ENCODE data around the gene DLX1.
"Not testable (repeated sequence)": the region's sequence is repeated elsewhere in the genome, so short reads cannot be mapped to it uniquely, and the experiment has no call there.

DLX1 gene

DNA sequence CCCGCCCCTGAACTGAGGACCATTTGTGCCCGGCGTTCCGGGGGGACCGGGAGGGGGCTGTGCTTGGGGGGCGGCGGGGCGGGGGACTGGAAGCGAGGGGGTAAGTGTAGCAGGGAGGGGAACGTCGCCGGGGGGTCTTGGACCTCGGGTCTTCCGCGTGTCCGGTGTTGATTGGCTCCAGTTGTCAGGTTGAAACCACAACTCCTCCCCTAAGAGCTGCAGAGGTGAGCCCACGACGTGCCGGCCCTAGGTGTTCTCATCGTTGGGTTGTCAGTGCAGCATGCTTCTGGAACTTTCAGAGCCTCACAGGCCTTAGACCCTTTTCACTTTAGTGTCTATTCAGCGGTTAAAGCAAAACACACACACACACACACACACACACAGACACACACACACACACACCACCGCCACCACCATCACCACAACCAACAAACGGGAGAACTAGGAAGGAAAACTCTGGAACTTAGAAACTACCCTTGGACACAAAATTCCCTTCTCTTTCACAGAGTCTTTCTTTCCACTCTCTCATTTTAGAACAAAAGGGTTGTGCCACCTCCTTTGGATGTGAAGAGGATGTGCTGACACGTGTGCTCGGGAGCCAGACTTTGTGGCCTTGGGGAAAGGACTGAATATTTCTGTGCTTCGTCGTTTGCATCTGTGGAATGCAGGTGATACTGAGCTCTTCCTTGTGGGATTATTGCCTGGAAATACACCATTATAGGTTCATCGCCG is 24.1 kb downstream of the DLX1 start:
- no peak for DNase-seq (ENCODE audit: low read depth in 2 of 2, low spot score in 1 of 2)

DNA sequence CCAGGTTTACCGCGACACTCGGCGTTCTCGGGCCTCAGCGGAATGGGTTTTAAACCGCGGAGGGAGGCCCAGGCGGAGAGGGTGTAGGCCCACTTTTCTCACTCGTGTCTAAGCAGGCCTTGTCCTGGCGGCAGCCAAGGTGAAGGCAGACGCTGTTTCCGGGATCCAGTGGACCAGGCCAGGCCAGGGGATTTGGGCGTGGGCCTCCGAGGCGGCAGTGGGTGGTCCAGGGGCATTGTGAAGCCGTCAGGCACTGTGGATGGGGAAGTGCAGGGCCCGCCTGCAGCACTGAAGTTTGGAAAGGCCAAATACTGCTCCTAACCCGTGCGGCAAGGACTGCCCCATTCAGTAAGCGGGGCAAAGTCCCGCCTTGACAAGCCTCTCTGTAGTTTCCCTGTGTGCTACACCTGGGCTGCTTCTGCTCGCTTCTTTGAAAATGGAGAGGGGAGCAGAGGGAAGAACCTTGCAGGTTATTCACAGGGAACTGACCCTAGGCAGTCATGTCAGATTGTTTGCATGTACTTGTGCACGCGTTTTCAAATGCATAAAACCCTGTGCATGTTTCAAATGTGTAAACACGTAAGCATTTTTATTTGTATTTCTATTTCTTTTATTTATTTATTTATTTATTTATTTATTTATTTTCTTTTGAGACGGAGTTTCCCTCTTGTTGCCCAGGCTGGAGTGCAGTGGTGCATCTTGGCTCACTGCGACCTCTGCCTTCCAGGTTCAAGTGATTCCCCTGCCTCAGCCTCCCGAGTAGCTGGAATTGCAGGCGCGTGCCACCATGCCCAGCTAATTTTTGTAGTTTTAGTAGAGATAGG is 24.9 kb downstream of the DLX1 start:
- DNase-seq (ENCODE audit: low read depth in 2 of 2, low spot score in 1 of 2): no peak

DNA sequence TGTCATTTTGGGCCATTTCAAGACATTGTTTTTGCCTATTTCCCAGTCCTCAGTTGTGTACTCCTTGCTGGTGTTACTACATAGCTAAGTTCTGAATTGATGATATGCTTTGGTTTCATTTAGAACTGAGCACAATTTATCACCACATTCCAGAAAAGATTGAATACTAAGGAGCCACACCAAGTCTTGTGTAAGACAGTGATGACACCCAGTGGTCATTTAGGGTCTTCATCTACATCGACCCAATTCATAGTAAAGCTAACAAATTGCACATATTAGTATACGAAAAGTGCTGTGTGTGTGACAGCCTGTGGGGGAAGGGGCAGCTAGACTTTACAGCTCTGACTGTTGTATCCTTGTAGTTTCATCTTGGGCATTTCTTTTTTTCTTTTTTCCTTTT is 28.3 kb downstream of the DLX1 start:
- no peak for DNase-seq (ENCODE audit: low read depth in 2 of 2, low spot score in 1 of 2)

DNA sequence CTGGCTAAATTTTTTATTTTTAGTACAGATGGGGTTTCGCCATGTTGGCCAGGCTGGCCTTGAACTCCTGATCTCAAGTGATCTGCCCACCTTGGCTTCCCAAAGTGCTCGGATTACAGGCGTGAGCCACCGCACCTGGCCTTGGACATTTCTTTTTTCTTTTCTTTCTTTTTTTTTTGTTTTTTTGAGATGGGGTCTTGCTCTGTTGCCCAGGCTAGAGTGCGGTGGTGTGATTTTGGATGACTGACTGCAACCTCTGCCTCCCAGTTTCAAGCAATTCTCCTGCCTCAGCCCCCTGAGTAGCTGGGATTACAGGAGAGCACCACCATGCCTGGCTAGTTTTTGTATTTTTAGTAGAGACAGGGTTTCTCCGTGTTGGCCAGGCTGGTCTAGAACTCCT is 28.9 kb downstream of the DLX1 start:
- not testable (repeated sequence) for DNase-seq (ENCODE audit: low read depth in 2 of 2, low spot score in 1 of 2)

DNA sequence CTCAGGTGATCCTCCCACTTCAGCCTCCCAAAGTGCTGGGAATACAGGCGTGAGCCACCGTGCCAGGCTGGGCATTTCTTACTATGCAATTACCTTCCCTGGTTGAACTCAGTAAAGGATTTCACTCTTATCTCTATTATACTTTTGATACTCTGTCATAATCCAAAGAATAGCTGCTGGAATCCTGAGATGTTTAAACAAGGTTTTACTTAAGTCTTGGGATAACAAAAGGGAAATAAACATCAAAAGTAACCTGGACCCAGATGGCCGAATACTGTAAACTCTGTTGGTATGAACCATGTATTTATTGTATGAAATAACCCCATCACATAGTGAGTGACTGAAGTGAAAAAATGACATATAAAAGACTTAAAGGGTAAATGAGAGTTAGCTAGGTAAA is 29.3 kb downstream of the DLX1 start:
- DNase-seq (ENCODE audit: low read depth in 2 of 2, low spot score in 1 of 2): no peak

DNA sequence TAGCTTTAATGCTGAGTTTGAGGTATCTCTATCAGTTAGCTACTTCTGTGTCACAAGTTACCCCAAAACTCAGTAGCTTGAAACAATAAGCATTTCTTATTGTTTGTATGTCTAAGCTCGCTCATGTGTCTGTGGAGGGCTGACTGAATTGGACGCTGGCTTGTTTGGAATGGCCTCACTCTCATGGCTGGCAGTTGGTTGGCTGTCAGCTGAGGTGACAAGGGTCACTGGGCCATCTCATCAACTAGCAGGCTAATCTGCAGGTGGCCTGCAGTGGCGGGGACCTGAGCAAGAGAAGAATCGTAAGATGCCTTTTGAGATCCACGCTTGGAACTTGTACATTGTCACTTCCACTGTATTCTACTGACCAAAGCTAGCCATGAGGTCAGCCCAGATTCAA is 30.8 kb downstream of the DLX1 start:
- no peak for DNase-seq (ENCODE audit: low read depth in 2 of 2, low spot score in 1 of 2)

DNA sequence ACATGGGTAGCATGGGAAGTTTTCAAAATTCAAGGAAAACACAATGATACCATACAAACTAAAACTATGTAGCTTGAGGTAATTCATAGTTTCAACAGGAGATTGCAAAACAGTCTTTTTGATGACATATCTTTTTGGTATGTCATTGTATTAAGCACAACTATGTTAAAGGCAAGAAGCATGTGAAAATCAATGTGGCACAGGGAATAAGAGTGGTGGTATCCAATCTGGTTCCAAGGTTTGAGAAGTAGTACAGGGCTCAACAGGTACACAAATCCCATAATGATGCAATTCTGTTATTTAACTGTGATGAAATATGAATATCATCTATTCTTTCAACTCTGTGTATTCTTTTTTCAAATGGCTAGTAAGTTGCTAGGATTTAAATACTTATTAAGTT is 33.8 kb downstream of the DLX1 start:
- DNase-seq (ENCODE audit: low read depth in 2 of 2, low spot score in 1 of 2): no peak

DNA sequence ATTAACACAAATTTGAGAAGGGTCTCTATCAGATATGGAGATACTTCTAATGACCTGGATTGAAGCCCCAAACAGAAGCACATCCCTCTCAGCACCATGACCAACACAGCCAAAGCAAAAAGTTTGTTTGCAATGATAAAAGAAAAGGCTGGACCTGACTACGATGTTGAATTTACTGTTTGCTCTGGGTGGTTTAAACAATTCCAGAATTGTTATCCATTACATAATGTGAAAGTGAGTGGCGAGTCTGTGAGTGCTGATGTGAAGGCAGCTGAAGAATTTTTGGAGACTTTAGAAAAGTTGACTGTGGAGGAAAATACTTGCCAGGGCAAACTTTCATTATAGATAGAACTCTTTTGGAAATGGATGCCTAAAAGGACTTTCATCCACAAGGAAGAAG is 34.8 kb downstream of the DLX1 start:
- no peak for DNase-seq (ENCODE audit: low read depth in 2 of 2, low spot score in 1 of 2)

DNA sequence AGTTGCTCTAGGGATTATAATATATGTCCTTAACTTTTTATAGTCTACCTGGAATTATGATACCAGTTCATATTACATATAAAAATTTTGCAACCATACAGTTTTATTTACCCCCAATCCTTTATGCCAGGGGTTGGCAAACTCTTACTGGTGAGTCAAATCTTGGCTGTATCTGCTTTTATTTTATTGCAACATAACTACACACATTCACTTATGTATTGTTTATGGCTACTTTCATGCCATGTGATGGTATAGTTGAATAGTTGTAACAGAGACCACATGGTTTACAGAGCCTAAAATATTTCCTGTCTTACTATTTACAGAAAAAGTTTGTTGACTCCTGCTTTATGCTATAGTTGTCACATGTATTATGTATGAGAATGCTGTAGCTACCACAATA is 43.2 kb downstream of the DLX1 start:
- DNase-seq (ENCODE audit: low read depth in 2 of 2, low spot score in 1 of 2): no peak

DNA sequence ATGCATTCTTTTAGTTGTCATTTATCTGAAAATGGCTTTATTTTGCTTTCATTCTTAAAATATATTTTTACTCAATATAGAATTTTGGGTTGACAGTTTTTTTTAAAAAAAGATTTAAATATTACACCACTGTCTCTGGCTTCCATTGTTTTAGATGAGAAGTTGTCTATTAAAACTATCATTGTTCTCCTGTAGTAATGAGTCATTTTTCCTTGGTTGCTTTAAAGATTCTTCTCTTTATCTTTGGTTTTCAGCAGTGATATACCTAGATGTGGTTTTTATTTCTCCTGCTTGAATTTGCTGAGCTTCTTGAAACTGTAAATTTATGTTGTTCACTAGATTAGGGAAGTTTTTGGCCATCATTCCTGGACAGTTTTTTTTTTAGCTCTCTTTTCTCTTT is 44.1 kb downstream of the DLX1 start:
- no peak for DNase-seq (ENCODE audit: low read depth in 2 of 2, low spot score in 1 of 2)

DNA sequence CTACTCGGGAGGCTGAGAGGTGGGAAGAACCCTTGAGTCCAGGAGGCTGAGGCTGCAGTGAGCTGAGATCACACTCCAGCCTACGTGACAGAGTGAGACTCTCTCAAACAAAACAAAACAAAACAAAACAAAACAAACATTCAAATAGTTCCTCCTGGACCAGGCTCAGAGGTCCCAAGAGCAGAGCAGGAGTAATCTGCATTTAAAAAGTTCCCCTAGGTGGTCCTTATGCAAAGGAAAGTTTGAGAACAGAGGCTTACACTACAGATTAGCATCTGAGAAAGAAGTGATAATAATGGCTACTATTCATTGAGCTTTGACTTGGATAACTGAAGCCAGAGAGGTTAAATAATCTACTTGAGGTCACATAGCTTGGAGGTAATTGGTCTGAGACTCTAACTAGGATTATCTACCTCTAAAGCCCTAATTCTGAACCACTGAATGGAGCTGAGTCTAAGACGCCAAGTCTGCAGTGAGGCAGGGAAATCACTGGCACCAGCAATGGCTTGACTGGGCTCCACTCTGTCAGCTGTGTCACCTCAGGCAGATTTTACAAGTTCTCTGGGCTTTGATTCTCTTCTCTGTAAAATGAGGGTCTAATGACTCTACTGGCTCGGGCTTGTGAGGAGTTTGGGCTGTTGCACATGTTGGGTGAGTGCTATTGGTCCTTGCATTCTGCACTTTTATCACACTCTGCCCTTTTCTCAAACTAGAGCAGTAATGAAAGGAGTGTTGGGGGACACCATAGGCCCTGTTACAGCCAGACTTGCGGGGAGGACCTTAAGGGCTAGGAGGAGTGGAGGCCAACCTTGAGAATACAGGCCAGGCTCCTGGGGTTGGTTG is 46.6 kb downstream of the DLX1 start:
- no peak for DNase-seq (ENCODE audit: low read depth in 2 of 2, low spot score in 1 of 2)

DNA sequence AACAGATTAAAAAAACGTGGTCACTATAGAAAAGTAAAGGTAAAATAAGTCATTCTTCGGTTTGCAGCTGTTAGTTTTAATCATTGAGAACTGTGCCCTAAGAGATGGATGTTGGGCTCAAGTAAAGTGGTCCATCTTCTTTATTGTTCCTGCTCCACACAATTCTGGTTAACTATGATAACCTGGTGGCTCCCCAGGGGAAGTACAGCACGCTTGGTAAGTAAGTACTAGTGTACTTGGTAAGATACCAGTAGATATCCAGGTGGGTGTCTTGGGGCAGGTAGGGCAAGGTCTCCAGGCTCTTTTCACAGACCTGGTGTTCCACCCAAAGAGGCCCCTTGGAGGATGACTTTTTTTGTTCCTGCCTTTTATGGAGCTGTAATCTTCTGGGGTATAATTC is 49.0 kb downstream of the DLX1 start:
- no peak for DNase-seq (ENCODE audit: low read depth in 2 of 2, low spot score in 1 of 2)

DNA sequence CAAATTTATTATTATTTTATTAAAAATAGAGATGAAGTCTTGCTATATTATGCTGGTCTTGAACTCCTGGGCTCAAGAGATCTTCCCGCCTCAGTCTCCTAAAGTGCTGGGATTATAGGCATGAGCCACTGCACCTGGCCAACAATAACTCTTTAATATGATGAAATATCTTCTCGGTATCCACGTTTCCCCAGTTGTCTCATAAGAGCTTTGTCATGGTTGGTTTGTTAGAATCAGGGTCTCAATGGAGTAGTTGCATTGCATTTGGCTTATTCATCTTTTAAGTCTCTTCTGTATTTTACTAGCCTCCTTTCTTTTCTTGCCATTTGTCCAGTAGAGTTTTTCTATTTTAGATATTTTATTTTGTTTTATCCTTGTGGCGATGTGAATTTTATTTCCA is 50.1 kb downstream of the DLX1 start:
- no peak for DNase-seq (ENCODE audit: low read depth in 2 of 2, low spot score in 1 of 2)

DNA sequence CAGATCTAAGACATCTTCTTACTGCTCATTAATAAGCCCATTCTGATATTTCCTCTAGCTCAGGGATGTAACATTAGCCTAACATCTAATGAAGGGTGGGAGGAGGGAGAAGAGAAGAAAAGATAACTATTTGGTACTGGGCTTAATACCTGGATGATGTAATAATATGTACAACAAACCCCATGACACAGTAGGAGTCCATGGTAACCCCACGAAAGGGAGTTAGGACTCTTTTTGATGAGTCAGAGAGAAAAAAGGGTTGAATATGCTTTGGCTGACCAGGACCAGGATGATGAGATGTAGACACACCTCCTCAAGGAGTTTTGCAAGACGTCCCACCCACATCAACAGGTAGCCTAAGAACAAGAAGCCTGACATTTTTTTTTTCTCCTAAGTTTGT is 51.8 kb downstream of the DLX1 start:
- no peak for DNase-seq (ENCODE audit: low read depth in 2 of 2, low spot score in 1 of 2)

DNA sequence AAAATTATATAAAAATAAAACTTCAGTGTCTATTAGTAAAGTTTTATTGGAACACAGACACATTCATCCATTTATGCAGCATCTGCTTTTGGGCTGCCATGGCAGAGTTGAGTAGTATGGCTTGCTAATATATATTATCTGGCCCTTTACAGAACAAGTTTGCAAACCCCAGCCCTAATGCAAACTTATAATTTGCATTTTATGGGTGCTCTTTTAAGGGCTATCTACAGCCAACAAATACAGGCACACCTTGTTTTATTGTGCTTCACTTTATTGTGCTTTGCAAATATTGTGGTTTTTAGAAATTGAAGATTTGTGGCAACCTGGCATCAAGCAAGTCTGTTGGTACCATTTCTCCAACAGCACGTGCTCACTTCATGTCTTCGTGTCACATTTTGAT is 52.6 kb downstream of the DLX1 start:
- DNase-seq (ENCODE audit: low read depth in 2 of 2, low spot score in 1 of 2): no peak

DNA sequence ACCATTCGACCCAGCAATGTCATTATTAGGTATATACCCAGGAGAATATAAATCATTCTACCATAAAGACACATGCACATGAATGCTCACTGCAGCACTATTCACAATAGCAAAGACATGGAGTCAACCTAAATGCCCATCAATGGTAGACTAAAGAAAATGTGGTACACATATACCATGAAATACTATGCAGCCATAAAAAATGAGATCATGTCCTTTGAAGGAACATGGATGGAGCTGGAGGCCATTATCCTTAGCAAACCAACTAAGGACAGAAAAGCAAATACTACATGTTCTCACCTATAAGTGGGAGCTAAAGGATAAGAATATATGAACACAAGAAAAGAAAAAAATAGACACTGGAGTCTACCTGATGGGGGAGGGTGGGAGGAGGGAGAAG is 53.4 kb downstream of the DLX1 start:
- not testable (repeated sequence) for DNase-seq (ENCODE audit: low read depth in 2 of 2, low spot score in 1 of 2)
